ENCODE results near the gene EIF4E. TPM values are rescaled to one million over a fixed set of nuclear protein-coding genes. Genes with fewer than 3 reads are reported as not detected.
"Not testable (repeated sequence)": the region's sequence is repeated elsewhere in the genome, so short reads cannot be mapped to it uniquely, and the experiment has no call there.

EIF4E gene
- total RNA-seq, 2 donors from 2014 or later: 99.4 to 123 TPM

DNA sequence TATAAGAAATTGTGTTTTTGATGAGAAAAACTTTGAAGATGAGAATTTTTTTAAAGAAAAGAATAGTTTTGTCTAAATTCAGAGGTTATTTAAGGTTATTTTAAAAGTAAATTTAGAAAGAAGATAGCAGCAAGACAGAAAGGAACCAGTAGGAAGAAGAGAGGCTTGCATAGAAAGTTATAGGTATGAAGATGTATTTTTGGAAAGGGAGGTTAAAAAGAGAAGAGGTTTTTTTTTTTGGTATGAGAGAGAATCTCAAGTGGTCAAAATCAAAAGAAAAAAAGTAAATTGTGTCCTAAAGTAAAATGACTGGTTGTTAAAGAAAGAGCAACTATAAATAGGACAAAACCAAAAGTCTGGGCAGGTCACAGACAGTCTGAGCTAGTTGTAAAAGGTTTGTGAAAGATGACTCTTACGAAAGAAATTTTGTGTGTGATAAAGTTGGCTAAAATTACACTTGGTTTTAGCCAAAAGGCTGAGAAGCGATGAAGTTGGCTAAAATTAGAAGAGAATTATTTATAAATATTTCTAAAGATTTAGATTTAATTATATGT lies 16.4 kb upstream of the EIF4E start:
- Histone ChIP-seq H3K27me3 (no peaks in the 10 kb centered on the region), H3K36me3 (no peaks in the 10 kb centered on the region), H3K9me3 (no peaks in the 10 kb centered on the region), H3K4me3 (no peak overlapping the region), H3K4me1 (no peaks in the 10 kb centered on the region), H3K27ac (no peak overlapping the region), H3K9ac (ENCODE audit: low read depth in 2 of 2, low read length in 2 of 2) (no peak overlapping the region)
- TF ChIP-seq, protein P1, sequence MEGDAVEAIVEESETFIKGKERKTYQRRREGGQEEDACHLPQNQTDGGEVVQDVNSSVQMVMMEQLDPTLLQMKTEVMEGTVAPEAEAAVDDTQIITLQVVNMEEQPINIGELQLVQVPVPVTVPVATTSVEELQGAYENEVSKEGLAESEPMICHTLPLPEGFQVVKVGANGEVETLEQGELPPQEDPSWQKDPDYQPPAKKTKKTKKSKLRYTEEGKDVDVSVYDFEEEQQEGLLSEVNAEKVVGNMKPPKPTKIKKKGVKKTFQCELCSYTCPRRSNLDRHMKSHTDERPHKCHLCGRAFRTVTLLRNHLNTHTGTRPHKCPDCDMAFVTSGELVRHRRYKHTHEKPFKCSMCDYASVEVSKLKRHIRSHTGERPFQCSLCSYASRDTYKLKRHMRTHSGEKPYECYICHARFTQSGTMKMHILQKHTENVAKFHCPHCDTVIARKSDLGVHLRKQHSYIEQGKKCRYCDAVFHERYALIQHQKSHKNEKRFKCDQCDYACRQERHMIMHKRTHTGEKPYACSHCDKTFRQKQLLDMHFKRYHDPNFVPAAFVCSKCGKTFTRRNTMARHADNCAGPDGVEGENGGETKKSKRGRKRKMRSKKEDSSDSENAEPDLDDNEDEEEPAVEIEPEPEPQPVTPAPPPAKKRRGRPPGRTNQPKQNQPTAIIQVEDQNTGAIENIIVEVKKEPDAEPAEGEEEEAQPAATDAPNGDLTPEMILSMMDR (IDR thresholded peaks at IDR 0.05): no peak
- intact Hi-C loops (cut with DNase I): no loop called here
- no peak for DNase-seq

DNA sequence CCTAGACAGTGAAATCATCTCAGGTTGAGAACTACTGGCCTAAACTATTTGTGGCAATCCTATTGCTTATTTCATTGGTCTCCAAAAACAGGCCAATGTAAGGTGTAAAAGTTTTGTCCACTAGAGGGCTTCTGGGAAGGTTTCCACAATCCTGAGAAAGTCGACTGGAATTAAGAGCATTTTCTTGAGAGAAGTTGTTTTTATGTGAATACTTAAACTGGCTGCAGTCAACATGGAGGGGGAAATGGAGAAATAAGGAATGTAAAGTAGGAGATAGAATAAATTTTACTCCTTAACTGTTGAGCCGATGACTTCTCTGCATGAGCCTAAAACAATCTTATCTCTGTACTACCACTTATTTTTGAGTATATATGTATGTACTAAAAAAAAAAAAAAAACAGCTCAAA lies 11.0 kb upstream of the EIF4E start:
- Histone ChIP-seq H3K36me3 (no peaks in the 10 kb centered on the region), H3K27ac (no peak overlapping the region), H3K4me3 (no peak overlapping the region), H3K9me3 (no peaks in the 10 kb centered on the region), H3K9ac (ENCODE audit: low read depth in 2 of 2, low read length in 2 of 2) (no peak overlapping the region), H3K4me1 (no peaks in the 10 kb centered on the region), H3K27me3 (no peaks in the 10 kb centered on the region)
- intact Hi-C loops (cut with DNase I): no loop called here
- TF ChIP-seq, protein P1 (IDR thresholded peaks at IDR 0.05): peak; percentile 75
- DNase-seq: no peak

DNA sequence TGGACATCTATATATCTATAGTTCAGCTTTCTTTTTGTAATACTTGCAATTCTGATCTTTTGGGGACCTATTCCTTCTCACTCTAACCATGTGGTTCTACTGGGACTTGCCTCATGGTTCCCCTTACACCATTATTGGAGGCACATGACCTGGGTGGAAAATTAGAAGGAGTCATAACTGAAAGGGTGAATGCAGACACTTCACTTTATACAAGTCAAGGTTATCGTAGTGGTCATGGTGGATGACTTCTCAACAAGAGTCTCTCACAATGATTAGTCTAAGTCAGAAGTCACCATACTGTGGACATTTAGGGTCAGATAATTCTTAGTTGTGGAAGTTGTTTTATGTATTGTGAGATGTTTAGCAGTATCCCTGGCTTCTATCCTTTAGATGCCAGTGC lies 10.5 kb upstream of the EIF4E start:
- TF ChIP-seq, protein P1 (IDR thresholded peaks at IDR 0.05): no peak
- no peak overlapping the region for H3K9ac ChIP-seq (ENCODE audit: low read depth in 2 of 2, low read length in 2 of 2)
- H3K4me3 ChIP-seq: no peak overlapping the region
- no peaks in the 10 kb centered on the region for H3K9me3 ChIP-seq
- H3K36me3 ChIP-seq: no peaks in the 10 kb centered on the region
- H3K27ac ChIP-seq: no peak overlapping the region
- no peak for DNase-seq
- H3K27me3 ChIP-seq: no peaks in the 10 kb centered on the region
- intact Hi-C loops (cut with DNase I): no loop called here
- H3K4me1 ChIP-seq: no peaks in the 10 kb centered on the region

DNA sequence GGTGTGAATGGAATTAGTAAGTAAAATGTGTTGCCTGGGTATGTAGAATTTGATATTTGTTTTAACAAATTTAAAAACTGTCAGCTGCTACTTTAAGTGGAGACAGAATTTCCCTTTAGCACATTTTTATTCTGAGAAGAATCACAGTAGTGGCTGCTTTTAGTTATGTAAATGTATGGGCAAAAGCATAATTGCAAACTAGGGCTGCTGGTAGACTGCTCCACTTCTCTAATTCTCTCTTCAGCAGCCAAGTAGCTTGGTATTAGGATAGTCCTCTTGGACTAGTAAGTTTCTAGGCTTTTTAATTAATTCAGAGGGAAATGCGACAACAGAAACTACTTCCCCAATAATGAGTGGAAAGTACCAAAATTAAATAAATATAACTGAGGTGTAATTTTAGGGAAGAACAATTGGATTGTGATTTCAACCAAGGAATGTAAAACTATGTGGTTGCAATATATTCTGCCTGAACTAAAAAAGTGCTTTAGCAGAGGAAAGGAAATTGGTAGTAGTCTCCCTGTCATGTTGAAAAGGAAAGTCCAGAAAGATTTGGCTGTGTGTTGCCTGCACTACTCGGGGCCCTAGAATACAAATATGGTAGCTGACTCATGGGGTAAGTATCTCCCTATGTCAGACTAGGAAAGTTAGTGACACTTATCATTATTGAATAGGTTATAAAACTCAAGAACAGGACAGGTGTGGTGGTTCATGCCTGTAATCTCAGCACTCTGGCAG lies 9.2 kb upstream of the EIF4E start:
- no peak overlapping the region for H3K4me3 ChIP-seq
- TF ChIP-seq, protein P1 (IDR thresholded peaks at IDR 0.05): no peak
- H3K9me3 ChIP-seq: no peaks in the 10 kb centered on the region
- H3K27ac ChIP-seq: no peak overlapping the region
- H3K27me3 ChIP-seq: no peaks in the 10 kb centered on the region
- DNase-seq: no peak
- H3K36me3 ChIP-seq: no peaks in the 10 kb centered on the region
- intact Hi-C loops (cut with DNase I): no loop called here
- H3K9ac ChIP-seq (ENCODE audit: low read depth in 2 of 2, low read length in 2 of 2): no peak overlapping the region
- no peaks in the 10 kb centered on the region for H3K4me1 ChIP-seq

DNA sequence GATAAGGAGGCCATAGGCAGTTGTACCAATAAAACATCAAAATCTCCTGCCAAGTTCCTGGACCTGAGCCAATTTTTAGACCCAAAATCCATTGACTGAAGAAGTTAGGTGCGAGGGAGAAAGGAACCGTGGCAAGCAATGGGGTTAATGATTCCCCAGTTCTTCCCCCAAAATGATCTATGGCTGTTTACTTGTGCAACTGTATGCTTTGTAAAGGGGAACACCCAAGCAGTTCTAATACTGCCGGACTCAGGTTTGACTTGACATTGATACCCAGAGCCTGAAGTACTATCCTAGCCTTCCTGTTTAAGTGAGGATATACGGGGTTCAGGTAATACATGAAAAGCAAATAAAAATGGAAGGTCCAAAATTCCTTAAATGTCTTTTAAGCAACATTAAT lies 6.7 kb upstream of the EIF4E start:
- TF ChIP-seq, protein P1 (IDR thresholded peaks at IDR 0.05): no peak
- Histone ChIP-seq H3K4me3 (no peak overlapping the region), H3K27ac (no peak overlapping the region), H3K27me3 (no peaks in the 10 kb centered on the region), H3K36me3 (no peaks in the 10 kb centered on the region), H3K9ac (ENCODE audit: low read depth in 2 of 2, low read length in 2 of 2) (no peak overlapping the region), H3K4me1 (no peaks in the 10 kb centered on the region), H3K9me3 (no peaks in the 10 kb centered on the region)
- intact Hi-C loops (cut with DNase I): no loop called here
- no peak for DNase-seq

DNA sequence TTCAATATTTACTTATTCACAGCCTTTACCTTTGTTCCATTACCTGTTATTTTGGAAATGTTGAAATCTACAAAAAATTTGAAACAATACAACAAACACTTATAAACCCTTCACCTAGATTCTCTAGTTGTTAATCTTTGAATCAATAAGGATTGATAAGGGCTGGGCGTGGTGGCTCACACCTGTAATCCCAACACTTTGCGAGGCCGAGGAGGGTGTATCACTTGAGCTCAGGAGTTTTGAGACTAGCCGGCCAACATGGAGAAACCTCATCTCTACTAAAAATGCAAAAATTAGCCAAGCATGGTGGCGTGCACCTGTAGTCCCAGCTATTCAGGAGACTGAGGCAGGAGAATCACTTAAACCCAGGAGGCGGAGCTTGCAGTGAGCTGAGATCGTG lies 5.9 kb upstream of the EIF4E start:
- H3K9ac ChIP-seq (ENCODE audit: low read depth in 2 of 2, low read length in 2 of 2); H3K27ac ChIP-seq; DNase-seq: not testable (repeated sequence)

More for the DNA sequence above, 5.9 kb upstream of the EIF4E start:
- H3K4me3 ChIP-seq; H3K27me3 ChIP-seq; H3K36me3 ChIP-seq; H3K9me3 ChIP-seq; intact Hi-C loops (cut with DNase I); H3K4me1 ChIP-seq: not testable (repeated sequence)
